ENCODE measurements around the gene UVSSA. TPM values are rescaled to one million over a fixed set of nuclear protein-coding genes. Genes with fewer than 3 reads are reported as not detected.
A peak's percentile ranks its signal among the peaks of the same experiment; 100 is the strongest.

UVSSA gene
- total RNA-seq, 1 donor from 2014 or later: 33.9 TPM

DNA sequence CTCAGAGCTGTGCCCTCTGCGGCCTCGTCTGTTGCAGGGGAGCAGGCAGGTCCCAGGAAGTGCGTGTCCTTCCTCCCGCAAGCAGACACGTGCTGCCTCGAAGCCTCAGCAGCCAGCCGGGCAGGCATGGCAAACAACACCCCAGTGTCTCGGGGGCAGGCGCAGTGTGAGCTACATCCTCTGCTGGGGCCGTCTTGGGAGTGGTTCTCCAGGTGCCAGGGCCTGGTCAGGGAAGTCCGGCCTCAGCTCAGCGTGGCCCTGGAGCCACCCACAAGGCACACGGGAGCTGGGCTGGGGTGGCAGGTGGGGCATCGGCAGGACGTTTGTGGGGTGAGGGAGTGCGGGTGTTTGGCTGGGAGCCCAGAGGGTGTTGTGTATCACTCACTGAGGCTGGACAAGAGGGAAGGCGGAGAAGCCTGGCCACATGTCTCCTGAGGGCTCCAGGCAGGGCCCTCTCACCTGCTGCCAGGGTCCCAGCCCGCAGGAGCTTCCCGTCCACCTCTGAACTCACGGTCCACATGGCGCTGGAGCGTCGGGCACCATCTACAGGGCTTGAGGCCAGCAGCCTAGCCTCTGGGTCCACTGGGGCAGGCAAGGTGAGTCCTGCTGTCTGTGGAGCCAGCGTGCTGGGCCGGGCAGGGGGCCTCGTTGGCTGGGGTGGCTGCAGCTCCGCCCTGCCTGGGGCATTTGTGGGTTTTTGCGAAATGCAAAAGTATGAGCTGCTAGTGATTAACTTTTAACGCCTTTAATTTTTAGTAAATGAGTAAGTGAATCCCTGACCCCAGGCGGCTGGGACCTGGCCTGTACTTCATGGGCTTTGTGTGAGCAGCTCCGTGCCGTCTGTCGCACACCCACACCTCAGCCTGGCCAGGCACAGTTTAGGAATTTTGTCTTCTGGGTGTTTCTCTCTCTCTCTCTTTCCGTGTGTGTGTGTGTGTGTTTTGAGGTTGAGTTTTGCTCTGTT lies 17.3 kb upstream of the UVSSA start:
- H3K4me3 Mint-ChIP-seq (ENCODE audit: unreplicated experiment): no peak overlapping the region
- H3K4me1 Mint-ChIP-seq (ENCODE audit: low read depth, unreplicated experiment): no peaks in the 10 kb centered on the region
- H3K36me3 Mint-ChIP-seq (ENCODE audit: unreplicated experiment): no peaks in the 10 kb centered on the region
- peaks cover 3% of the 10 kb centered on the region for H3K27me3 Mint-ChIP-seq (ENCODE audit: unreplicated experiment)
- no peak for DNase-seq
- TF ChIP-seq, protein P1, sequence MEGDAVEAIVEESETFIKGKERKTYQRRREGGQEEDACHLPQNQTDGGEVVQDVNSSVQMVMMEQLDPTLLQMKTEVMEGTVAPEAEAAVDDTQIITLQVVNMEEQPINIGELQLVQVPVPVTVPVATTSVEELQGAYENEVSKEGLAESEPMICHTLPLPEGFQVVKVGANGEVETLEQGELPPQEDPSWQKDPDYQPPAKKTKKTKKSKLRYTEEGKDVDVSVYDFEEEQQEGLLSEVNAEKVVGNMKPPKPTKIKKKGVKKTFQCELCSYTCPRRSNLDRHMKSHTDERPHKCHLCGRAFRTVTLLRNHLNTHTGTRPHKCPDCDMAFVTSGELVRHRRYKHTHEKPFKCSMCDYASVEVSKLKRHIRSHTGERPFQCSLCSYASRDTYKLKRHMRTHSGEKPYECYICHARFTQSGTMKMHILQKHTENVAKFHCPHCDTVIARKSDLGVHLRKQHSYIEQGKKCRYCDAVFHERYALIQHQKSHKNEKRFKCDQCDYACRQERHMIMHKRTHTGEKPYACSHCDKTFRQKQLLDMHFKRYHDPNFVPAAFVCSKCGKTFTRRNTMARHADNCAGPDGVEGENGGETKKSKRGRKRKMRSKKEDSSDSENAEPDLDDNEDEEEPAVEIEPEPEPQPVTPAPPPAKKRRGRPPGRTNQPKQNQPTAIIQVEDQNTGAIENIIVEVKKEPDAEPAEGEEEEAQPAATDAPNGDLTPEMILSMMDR (IDR thresholded peaks at IDR 0.05; ENCODE audit: partially characterized antibody, unreplicated experiment): no peak
- peaks cover 11% of the 10 kb centered on the region for H3K9me3 Mint-ChIP-seq (ENCODE audit: unreplicated experiment)
- no peak overlapping the region for H3K27ac Mint-ChIP-seq (ENCODE audit: unreplicated experiment)

DNA sequence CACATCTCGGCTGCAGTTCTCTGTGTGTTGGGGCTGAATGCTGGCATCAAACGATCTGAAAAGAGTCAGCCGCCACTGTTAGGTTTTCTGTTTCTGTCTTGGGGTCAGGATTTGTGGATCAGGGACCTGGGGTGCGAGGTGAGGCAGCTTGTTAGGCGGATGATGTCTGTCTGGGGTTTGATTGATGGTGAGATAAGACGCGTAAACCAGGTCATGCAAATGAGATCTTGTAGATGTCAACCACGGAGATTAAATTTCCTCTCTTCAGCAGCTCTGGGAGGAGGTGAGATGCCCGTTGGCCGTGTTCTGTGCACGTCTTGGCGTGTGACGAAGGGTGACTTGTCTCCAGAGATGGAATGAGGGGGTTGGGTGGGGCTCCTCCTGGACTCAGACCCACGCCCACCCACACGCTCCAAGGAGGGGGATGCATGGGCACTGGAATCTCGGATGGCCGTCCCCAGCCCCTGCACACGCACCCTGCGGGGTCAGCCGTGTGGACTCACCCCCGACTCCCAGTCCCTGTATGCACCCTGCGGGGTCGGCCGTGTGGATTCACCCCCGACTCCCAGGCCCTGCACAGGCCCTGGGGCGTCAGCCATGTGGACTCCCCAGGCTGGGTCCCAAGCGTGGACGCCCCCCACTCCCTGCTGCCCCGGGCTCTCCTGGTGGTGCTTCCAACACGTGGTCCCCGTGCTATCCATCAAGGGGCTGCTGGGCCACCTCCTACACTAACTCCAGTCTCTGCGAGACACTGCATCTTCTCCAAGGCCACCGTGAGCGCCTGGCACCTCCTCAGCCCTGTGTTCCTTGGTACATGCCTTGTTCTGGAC lies 16.0 kb upstream of the UVSSA start:
- Mint-ChIP-seq H3K27me3 (ENCODE audit: unreplicated experiment) (peaks cover 5% of the 10 kb centered on the region), H3K36me3 (ENCODE audit: unreplicated experiment) (peaks cover under 1% of the 10 kb centered on the region), H3K4me3 (ENCODE audit: unreplicated experiment) (no peak overlapping the region), H3K27ac (ENCODE audit: unreplicated experiment) (no peak overlapping the region), H3K9me3 (ENCODE audit: unreplicated experiment) (peaks cover 11% of the 10 kb centered on the region), H3K4me1 (ENCODE audit: low read depth, unreplicated experiment) (no peaks in the 10 kb centered on the region)
- TF ChIP-seq, protein P1 (IDR thresholded peaks at IDR 0.05; ENCODE audit: partially characterized antibody, unreplicated experiment): no peak
- DNase-seq: no peak

DNA sequence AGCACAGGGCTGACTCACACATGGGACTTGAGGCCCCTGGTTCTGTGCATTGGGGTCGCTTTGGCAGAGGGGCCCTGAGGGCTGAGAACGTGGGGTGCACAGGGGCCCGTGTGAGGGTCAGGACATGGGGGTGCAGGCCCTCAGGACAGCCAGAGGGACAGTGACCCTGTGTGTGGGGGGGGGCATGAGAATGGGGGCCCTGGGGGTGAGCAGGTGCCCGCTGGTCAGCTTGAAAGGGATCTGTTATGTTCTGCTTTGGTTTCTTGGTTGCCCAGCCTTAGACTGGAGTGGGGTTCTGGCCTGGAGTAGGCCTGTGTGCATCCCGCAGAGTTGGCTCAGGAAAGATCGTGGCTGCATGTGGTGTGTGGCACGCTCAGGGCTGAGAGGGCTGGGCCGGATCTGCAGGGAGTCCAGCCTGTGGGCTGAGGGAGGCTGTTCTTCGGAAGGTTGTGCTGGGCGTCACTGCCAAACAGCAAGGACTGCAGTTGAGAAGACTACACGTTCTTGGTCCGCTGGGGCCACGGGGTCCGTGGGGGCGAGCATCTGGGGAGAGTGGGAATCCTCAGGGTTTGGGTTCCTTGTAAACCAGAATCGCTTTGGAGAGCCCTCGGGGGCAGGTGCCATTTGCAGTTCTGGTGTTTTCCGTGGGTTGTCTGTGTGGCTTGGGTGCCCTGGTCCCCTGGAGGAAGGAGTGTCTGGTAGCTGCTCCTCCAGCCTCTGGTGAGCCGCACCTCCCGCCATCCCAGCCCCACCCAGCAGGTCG lies 15.2 kb upstream of the UVSSA start:
- TF ChIP-seq, protein P1 (IDR thresholded peaks at IDR 0.05; ENCODE audit: partially characterized antibody, unreplicated experiment): no peak
- Mint-ChIP-seq H3K4me3 (ENCODE audit: unreplicated experiment) (no peak overlapping the region), H3K27me3 (ENCODE audit: unreplicated experiment) (peaks cover 8% of the 10 kb centered on the region), H3K36me3 (ENCODE audit: unreplicated experiment) (peaks cover 6% of the 10 kb centered on the region), H3K27ac (ENCODE audit: unreplicated experiment) (peak overlapping the region; percentile 48), H3K4me1 (ENCODE audit: low read depth, unreplicated experiment) (no peaks in the 10 kb centered on the region), H3K9me3 (ENCODE audit: unreplicated experiment) (peaks cover 15% of the 10 kb centered on the region)
- DNase-seq: no peak

DNA sequence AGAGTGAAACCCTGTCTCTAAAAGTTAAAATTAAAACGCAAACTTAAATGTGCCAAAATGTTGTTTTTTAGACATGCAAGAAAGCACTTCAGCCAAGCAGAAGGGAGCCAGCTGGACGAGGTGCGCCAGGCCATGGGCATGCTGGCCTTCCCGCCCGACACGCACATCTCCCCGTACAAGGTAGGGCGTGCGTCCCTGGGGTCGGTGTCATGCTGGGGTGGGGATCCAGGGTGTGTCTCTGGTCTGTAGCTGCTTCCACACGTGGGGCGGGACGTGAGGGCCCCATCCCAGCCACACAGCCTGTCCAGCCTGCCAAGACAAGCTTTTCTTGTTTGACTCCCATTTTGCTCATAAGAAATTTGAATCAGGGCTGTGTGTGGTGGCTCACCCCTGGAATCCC lies 14.3 kb upstream of the UVSSA start:
- no peaks in the 10 kb centered on the region for H3K4me1 Mint-ChIP-seq (ENCODE audit: low read depth, unreplicated experiment)
- TF ChIP-seq, protein P1 (IDR thresholded peaks at IDR 0.05; ENCODE audit: partially characterized antibody, unreplicated experiment): no peak
- H3K27me3 Mint-ChIP-seq (ENCODE audit: unreplicated experiment): peaks cover 8% of the 10 kb centered on the region
- no peak overlapping the region for H3K4me3 Mint-ChIP-seq (ENCODE audit: unreplicated experiment)
- H3K9me3 Mint-ChIP-seq (ENCODE audit: unreplicated experiment): peaks cover 17% of the 10 kb centered on the region
- no peak overlapping the region for H3K27ac Mint-ChIP-seq (ENCODE audit: unreplicated experiment)
- DNase-seq: no peak
- peaks cover 6% of the 10 kb centered on the region for H3K36me3 Mint-ChIP-seq (ENCODE audit: unreplicated experiment)

Measured in glutamatergic neuron (in vitro differentiated cells).